Stromal cell of bone marrow (primary cell): ENCODE data around the gene CPT1A.
"Not testable (repeated sequence)": the region's sequence is repeated elsewhere in the genome, so short reads cannot be mapped to it uniquely, and the experiment has no call there.

Source experiments
- DNase-seq: peaks from one replicate; pipeline ENCODE4 v3.0.0-alpha.2; 2012; ENCODE audit warnings: low read depth

CPT1A gene

DNA sequence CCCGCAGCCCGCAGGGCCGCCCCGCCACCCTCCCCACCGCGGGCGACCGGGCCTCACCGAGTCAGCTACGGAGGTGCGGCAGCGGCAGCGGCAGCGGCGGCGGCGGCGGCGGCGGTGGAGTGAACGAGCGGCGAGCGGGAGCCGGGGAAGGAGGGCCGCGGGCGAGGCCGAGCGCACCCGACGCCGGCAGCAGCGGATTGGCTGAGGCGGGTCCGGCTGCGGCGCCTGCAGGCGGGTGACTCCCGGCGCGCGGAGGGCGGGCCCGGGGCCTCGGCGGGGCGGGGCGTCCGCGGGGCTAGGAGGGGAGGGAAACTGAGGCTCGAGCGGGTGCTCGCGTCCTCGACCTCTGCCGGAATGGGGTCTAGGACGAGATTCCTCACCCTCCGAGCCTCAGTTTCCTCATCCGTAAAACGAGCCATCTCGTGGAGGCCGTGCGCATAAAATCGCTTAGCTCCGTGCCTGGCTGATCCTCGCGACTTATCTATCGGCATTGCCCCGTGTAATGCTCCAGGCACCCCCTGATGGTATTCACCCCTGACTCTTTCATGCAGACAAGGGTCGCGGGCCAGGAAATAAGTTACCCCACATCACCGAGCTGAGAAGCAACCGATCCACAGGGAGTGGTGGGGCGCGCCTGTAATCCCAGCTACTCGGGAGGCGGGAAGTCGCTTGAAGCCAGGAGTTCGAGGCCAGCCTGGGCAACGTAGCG, at the start of gene CPT1A:
Gene CPT1A, minus strand, starts transcription at position 199 of the 709 bp plus-strand sequence. CDS start 26,442 bp downstream, outside the sequence.
- peak; percentile 61 for DNase-seq

DNA sequence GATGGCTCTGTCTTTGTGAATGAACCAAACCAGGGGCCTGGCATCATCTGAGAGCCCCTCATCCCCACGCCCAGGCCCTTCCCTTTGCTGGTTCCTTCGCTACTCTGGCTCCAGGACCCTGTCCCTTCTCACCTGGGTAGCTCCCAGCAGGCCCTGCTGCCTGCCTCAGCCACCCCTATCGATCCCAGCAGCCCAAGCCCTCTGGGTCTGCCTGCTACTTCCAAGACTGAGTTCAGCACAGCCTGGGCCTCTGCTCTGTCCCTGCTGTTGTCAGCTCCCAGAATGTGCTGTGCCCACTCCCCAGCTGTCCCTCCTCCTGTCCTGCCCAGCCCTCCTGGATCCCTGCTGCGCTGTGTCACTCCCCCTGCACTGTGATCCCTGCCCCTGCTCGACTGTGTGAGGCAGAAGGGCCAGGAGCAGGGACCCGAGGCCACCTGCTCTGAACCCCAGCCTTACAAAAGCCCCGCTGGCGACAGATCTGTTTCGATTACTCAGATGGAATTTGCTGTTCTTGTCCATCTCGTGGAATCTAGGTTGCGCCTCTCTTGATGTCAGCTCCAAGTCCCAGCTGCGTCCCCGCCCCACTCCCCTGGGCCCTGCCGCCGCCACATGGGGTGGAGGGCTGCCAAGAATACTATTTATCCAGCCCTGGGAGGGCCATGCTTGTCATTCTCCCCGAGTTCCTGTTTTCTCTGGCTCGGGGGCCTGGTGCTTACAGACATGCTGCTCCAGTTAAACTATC, 48.9 kb upstream of the CPT1A start:
- peak; percentile 74 for DNase-seq

DNA sequence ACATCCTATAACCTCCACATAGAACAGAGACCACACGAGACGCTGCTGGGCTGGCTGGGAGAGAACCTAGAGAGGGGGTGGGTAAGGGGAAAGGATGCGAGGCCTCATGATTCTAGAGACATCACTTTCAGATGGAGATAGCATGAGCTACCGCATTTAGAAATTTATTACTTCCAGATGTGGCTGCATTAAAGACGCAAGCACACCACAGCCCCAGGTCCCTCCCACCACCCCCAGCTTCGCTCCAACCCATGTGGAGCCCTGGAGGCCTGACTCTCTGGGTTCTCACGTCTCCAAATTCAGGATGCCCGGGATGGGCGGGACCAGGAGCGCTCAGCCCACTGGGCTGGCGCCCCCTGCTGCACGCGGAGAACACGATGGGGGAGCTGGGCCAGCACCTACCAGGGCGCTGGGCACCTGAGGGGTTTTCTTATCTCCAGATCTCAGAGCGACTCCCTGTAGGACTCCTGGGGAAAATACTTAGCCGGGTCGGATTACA, 48.3 kb upstream of the CPT1A start:
- DNase-seq = peak; percentile 68

- DNase-seq = not testable (repeated sequence)
Observed at GRCh38 chr11:68884827-68885226, 43.1 kb upstream of the CPT1A start.

- no peak for DNase-seq
Observed at GRCh38 chr11:68882391-68882790, 40.7 kb upstream of the CPT1A start.

- no peak for DNase-seq
Observed at GRCh38 chr11:68881320-68881719, 39.6 kb upstream of the CPT1A start.

- DNase-seq = no peak
Observed at GRCh38 chr11:68880851-68881250, 39.1 kb upstream of the CPT1A start.

DNA sequence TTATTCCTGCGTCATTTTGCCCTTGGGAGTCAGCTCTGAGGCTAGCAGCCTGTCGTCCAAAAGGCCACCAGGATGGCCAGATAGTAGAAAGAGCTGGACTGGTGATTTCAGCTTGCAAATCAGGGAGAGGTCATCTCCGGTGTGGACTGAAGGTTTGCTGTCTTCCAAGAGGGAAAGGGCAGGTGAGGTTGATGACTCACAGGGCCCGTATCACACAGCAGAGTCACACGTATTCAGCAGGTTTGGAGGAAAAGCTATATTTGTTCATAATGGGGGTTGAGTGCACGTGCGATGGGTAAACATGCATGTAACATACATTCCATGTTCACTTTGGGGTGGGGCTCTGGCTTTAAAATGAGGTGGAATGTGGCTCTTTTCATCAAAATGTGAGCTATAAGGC, 36.3 kb upstream of the CPT1A start:
- no peak for DNase-seq

DNA sequence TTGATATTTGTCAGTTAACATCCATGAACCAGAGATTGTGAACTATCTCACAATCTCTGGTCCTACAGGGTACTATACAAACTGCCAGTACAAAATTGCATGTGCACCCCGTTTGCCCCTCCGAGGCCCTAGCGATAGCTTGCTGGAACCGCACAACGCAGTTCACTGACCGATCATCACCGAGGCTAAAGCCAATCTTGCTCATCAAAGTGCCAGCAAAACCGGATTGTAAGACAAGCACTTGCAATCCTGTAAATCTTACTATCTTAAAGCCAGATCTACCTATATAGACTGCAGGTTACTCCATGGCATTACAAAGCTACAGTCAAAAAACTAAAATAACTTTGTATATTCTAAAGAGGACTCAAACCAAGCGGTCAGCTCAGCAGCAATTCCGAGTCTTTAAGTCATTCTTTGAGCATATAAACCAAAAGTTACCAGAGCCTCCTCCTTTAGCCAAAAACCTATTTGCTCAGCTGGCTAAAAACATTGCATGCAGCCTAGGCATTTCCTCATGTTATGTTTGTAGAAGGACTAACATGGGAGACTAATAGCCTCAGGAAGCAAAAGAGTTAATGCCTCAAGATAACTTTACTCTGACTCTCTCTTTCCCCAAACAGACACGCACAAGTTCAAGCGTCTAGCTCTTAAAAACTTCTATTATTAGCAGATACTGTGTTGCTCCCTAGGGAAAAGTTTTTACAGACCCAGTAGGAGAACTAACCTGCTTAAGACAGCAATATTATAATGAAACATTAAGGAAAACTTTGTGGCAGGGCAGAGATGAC, 30.7 kb upstream of the CPT1A start:
- DNase-seq = peak; percentile 34

GRCh38 chr11:68870470-68870869, 28.8 kb upstream of the CPT1A start:
- no peak for DNase-seq

DNA sequence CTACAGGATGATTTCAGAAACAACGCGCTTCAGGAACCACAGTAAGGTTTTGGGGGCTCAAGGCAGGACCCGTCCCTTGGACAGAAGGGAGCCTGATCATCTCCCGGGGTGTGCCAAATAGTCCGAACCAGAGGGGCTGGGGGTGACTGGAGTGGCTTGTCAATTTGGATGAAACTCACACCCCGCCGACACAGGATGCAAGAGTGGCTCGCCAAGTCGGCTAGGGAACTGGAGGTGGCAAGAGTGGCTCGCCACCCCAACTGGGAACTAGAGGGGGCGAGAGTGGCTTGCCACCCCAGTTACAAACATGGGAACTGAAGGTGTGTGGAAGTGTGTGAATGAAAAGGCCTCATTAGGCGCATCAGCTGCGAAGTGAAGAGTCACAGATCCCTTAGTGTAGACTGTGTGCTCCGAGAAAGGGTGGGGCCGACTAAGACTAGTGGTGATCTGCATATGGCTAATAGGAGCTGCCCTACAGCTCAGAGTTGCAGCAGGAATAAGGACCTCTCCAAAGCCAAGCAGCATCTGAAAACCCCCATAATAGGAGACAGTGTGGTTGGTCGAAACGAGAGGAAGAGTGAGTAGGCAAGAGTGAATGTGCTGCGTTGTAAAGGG, 26.6 kb upstream of the CPT1A start:
- no peak for DNase-seq

- no peak for DNase-seq
Observed at GRCh38 chr11:68867066-68867465, 25.4 kb upstream of the CPT1A start.

DNA sequence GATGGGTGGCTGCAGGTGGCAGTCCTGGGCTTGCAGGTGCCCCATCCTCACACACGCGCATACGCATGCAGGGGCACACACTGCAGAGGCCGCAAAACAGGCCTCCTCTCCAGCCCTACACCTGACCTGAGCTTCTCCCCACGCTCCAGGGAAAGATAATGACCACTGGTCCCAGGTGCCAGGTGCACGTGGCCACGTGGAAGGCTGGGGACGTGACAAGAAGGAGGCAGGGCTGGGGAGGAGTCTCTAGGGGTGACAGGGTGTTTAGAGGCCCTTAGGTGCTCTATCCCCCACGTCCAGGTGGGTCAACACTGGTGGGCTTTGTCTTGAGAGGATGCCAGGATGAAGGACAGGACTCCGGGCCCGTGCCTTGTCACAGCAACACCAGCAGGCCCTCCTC, 23.5 kb upstream of the CPT1A start:
- no peak for DNase-seq

DNA sequence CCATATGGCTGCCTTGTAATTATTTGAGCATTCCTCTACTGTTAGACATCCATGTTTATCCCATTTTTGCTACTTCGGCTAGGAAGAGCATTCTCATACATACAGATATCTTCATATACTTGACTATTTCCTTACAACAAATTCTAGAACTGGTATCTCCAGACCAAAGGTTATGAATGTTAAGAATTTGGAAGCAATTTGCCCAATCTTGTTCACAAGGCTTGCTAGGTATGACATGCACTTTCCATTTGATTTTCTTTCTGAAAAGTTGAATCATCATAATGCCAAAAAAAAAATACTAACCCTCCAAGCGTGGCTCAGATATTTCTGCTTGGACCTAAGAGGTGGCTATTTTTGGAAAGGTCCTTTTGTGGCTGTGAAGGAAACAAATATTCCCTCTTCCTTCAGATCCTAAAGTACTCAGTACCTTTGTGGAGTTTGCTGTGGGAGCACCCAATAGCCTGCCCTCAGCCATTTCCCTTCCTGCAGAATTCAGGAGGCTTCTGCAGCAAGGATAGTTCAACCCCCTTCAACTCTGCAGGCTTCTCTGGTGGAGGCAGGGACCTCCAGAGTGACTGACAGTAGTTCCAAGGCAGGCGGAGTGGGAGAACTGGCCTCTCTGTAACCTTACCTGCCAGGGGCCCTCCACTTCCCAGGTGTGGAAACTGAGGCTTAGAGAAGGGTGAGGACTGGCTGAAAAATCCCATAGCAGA, 22.0 kb upstream of the CPT1A start:
- no peak for DNase-seq

DNA sequence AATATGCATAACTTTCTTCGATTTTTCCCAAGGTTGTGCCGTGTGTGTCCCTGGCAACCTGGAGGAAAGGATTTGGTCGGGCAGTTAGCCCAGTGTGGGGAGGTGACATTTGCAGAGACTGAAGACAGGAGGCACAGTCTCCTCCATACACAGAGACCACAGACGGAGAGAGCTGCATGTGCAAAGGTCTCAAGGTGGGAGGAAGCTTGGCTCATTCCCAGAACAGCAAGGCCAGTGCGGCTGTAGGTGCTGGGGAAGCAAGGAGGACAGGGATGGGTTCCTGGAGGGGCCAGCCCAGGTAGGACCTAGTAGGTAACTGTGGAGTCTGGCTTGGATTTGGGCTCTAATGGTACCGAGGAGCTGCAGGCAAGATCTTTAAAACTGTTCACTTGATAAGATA, 20.7 kb upstream of the CPT1A start:
- no peak for DNase-seq

- no peak for DNase-seq
Observed at GRCh38 chr11:68859123-68859522, 17.4 kb upstream of the CPT1A start.

GRCh38 chr11:68857037-68857586, 15.4 kb upstream of the CPT1A start:
- DNase-seq = no peak

- DNase-seq = not testable (repeated sequence)
Observed at GRCh38 chr11:68856425-68857030, 14.8 kb upstream of the CPT1A start.

- DNase-seq = no peak
Observed at GRCh38 chr11:68855205-68855981, 13.7 kb upstream of the CPT1A start.
